A673 (cell line): Measurements from ENCODE around the gene CSNK2A1. TPM values are rescaled to one million over a fixed set of nuclear protein-coding genes. Genes with fewer than 3 reads are reported as not detected.

Source experiments
- BruUV-seq: library from RNA; stranded (reverse); fragments of 400-500 nt; replicated peaks from 2 replicates; lab custom pipeline; 2021; lab: Mats Ljungman, UMichigan
- CTCF ChIA-PET: fragments of 300-600 bp; sonication (Branson Sonifier 250); formaldehyde crosslinking; loops from one replicate; lab custom pipeline; 2022; ENCODE audit warnings: antibody characterized with exemption; lab: Charles Lee
- POLR2A ChIA-PET: fragments of 300-600 bp; sonication (Branson Sonifier 250); formaldehyde crosslinking; loops from one replicate; lab custom pipeline; 2022; ENCODE audit warnings: antibody characterized with exemption; ENCODE audit not compliant: low non-redundant PET; lab: Charles Lee
- DNase-seq: peaks from one replicate; pipeline ENCODE4 v3.0.0-alpha.2; 2015; ENCODE audit warnings: low spot score
- H3K27ac ChIP-seq: fragments of 200-600 bp; sonication (generic); 2 replicates; pipeline ENCODE4 v1.5.1; 2016; ENCODE audit warnings: mixed run types, low read depth, mild to moderate bottlenecking, mixed read lengths, antibody characterized with exemption, low read length; ENCODE audit not compliant: poor library complexity, severe bottlenecking
- H3K27me3 ChIP-seq: fragments of 200-600 bp; sonication (generic); replicated peaks from 2 replicates; pipeline ENCODE4 v1.6.1; 2017; ENCODE audit warnings: mixed run types, low read depth, mild to moderate bottlenecking, mixed read lengths, antibody characterized with exemption, low read length; ENCODE audit not compliant: insufficient read depth, poor library complexity
- H3K36me3 ChIP-seq: fragments of 200-600 bp; sonication (generic); 2 replicates; pipeline ENCODE4 v1.6.1; 2016; ENCODE audit warnings: mixed run types, mild to moderate bottlenecking, mixed read lengths, antibody characterized with exemption, low read length; ENCODE audit not compliant: insufficient read depth, poor library complexity, severe bottlenecking
- H3K4me1 ChIP-seq: fragments of 200-600 bp; sonication (generic); 2 replicates; pipeline ENCODE4 v1.6.1; 2017; ENCODE audit warnings: mixed run types, mild to moderate bottlenecking, mixed read lengths, antibody characterized with exemption, low read length; ENCODE audit not compliant: insufficient read depth, poor library complexity, severe bottlenecking
- H3K4me3 ChIP-seq: fragments of 200-600 bp; sonication (generic); 2 replicates; pipeline ENCODE4 v1.5.1; 2016; ENCODE audit warnings: low read depth, mixed run types, mild to moderate bottlenecking, mixed read lengths, low read length; ENCODE audit not compliant: poor library complexity, severe bottlenecking
- H3K9me3 ChIP-seq: fragments of 200-600 bp; sonication (generic); 2 replicates; pipeline ENCODE4 v1.6.1; 2016; ENCODE audit warnings: mixed run types, low read depth, mild to moderate bottlenecking, mixed read lengths, antibody characterized with exemption, low read length; ENCODE audit not compliant: poor library complexity, severe bottlenecking
- EZH2 ChIP-seq: fragments of 200-600 bp; sonication (generic); IDR thresholded peaks from 2 replicates; pipeline ENCODE4 v1.6.1; 2017; ENCODE audit warnings: borderline replicate concordance, low read depth, mild to moderate bottlenecking, mixed read lengths, antibody characterized with exemption, low read length; ENCODE audit not compliant: poor library complexity, severe bottlenecking
- intact Hi-C: fragments of 100-400 bp; cut with micrococcal nuclease; formaldehyde crosslinking; loops from one replicate; pipeline ENCODE4 v1.10.0; 2022; ENCODE audit not compliant: unreplicated experiment
- total RNA-seq: library from RNA; stranded (reverse); gene quantifications from 2 replicates; pipeline ENCODE4 v1.2.3, GENCODE V29; 2021
- TF ChIP-seq, protein P1 (sequence below): fragments of 300-800, 200-600 bp; sonication (generic); conservative IDR thresholded peaks from 2 replicates; pipeline ENCODE4 v1.5.1; 2017; ENCODE audit warnings: low read depth, mild to moderate bottlenecking, antibody characterized with exemption, low read length, moderate library complexity, mixed read lengths

The CSNK2A1 gene
- total RNA-seq, 1 experiment from 2014 or later = 233 TPM

DNA sequence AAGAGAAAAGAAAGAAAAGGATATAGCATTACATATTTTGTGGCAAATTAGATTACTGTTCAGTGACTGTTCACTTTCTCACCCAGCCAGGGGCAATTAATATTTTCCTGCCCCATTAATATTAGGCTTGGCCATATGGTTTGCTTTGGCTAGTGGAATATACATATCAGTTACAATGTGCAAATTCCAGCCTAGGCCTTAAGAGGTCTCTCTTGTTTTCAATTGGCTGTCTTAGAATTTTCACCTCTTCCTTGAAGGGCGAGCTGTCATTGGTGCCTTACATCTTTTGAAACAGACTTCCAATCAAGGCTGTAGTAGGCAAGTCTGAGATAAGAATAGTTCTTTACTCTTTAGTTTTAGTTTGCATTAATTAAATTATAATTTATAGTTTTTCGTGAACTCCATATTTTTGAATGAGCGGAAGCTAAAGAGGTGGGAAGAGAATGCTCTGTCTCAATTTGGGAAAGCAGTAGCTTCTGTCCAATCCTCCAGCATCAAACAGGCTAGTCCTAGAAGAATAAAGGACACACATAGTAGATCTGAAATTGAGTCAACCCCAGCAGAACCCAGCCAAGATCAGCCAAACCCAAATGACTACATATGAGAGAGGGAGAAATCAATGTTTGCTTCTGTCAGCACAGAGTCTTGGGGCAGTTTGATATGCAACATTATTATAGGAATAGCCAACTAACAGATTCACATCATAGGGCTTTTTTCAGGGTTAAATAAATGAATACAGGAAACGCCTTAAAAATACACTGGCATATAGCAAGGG, 6.3 kb upstream of the CSNK2A1 start:
- POLR2A ChIA-PET = no interaction called here
- Histone ChIP-seq H3K27me3 (peaks cover 7% of the 10 kb centered on the region), H3K27ac (no peak overlapping the region), H3K36me3 (no peaks in the 10 kb centered on the region), H3K9me3 (no peaks in the 10 kb centered on the region), H3K4me3 (no peak overlapping the region), H3K4me1 (no peaks in the 10 kb centered on the region)
- TF ChIP-seq EZH2 = no peak
- TF ChIP-seq, protein P1, sequence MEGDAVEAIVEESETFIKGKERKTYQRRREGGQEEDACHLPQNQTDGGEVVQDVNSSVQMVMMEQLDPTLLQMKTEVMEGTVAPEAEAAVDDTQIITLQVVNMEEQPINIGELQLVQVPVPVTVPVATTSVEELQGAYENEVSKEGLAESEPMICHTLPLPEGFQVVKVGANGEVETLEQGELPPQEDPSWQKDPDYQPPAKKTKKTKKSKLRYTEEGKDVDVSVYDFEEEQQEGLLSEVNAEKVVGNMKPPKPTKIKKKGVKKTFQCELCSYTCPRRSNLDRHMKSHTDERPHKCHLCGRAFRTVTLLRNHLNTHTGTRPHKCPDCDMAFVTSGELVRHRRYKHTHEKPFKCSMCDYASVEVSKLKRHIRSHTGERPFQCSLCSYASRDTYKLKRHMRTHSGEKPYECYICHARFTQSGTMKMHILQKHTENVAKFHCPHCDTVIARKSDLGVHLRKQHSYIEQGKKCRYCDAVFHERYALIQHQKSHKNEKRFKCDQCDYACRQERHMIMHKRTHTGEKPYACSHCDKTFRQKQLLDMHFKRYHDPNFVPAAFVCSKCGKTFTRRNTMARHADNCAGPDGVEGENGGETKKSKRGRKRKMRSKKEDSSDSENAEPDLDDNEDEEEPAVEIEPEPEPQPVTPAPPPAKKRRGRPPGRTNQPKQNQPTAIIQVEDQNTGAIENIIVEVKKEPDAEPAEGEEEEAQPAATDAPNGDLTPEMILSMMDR = no peak
- intact Hi-C loops = no loop called here
- DNase-seq = no peak
- CTCF ChIA-PET = no interaction called here
- BruUV-seq = no TSS peak

DNA sequence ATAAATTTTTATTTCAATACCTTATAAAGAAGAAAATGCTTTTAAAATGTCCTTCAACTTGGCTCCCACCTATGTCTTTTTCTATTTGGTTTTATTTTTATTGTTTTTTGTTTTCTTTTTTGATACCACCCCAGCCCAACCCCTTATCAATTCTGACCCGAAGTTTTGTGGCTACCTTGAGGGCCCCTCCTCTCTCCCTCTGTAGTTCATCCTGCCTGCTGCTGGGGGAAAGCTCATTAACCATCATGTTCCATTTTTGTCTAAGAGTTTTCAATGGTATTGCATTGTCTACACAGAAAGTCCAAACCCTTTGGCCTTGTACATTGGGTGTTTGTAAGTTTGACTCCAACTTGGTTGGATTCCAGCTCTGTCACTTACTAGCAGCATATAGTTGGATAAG, 5.3 kb upstream of the CSNK2A1 start:
- Histone ChIP-seq H3K4me3 (no peak overlapping the region), H3K27ac (no peak overlapping the region), H3K27me3 (peaks cover 7% of the 10 kb centered on the region), H3K4me1 (no peaks in the 10 kb centered on the region), H3K9me3 (no peaks in the 10 kb centered on the region), H3K36me3 (no peaks in the 10 kb centered on the region)
- TF ChIP-seq, protein P1 = no peak
- no peak for TF ChIP-seq EZH2
- ChIA-PET CTCF (no interaction called here), POLR2A (interaction anchor here (0.6 kb wide), 1 partner anchor 103 kb away, joined by 4 read pairs; no protein-coding TSS in a partner anchor)
- no TSS peak for BruUV-seq
- DNase-seq = no peak
- intact Hi-C loops = no loop called here

DNA sequence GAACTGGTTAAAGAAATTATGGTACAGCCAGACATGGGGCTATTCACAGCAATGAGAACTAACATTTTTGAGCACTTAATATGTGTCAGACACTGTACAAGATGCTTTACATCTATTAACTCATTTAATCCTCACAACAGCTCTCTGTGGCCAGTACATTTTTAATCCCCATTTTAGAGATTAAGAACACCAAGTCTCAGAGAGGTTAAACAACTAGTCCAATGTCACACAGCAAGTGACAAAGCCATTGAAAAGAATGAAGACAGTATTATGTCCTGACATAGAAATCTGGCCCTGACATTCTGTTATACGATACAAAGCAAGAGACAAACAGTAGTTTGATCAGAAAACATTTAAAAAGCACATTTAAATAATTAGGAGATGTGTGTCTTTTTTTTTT, 3.8 kb upstream of the CSNK2A1 start:
- DNase-seq = no peak
- TF ChIP-seq EZH2 = no peak
- TF ChIP-seq, protein P1 = no peak
- H3K4me1 ChIP-seq = no peaks in the 10 kb centered on the region
- H3K27ac ChIP-seq = no peak overlapping the region
- ChIA-PET POLR2A (no interaction called here), CTCF (no interaction called here)
- H3K9me3 ChIP-seq = no peaks in the 10 kb centered on the region
- BruUV-seq = no TSS peak
- no peak overlapping the region for H3K4me3 ChIP-seq
- H3K36me3 ChIP-seq = no peaks in the 10 kb centered on the region
- intact Hi-C loops = no loop called here
- H3K27me3 ChIP-seq = peaks cover 7% of the 10 kb centered on the region
